ENCODE results near the gene GPR171. TPM values are rescaled to one million over a fixed set of nuclear protein-coding genes. Genes with fewer than 3 reads are reported as not detected.

The GPR171 gene
- total RNA-seq, 1 experiment from 2014 or later: not detected

GRCh38 chr3:151182349-151183079, 20.5 kb downstream of the GPR171 start:
- no peaks in the 10 kb centered on the region; the same call in 1 of the 2 replicates for H3K9me2 ChIP-seq (ENCODE audit: insufficient read depth)
- H3K4me1 ChIP-seq (replicated peaks; ENCODE audit: insufficient read depth): no peaks in the 10 kb centered on the region
- no peaks in the 10 kb centered on the region for H3K9me3 ChIP-seq (ENCODE audit: insufficient read depth, low read depth)
- ChIA-PET CTCF (no interaction called here), POLR2A (ENCODE audit: unreplicated experiment) (no interaction called here)
- no peak overlapping the region for H3K4me3 ChIP-seq
- H3K79me2 ChIP-seq (ENCODE audit: low read depth): no peaks in the 10 kb centered on the region
- no peak overlapping the region for H3K4me2 ChIP-seq
- H3K27me3 ChIP-seq (ENCODE audit: insufficient read depth, low read depth): no peaks in the 10 kb centered on the region
- no peak overlapping the region for H2AFZ ChIP-seq
- H4K20me1 ChIP-seq (ENCODE audit: insufficient read depth): no peaks in the 10 kb centered on the region
- TF ChIP-seq CTCF (conservative IDR thresholded peaks at IDR 0.05) (no peak), EZH2 (IDR thresholded peaks at IDR 0.05; ENCODE audit: low read depth) (no peak)
- no peaks in the 10 kb centered on the region for H3F3A ChIP-seq (ENCODE audit: insufficient read depth, low read depth)
- intact Hi-C loops (cut with micrococcal nuclease; ENCODE audit: unreplicated experiment): no loop called here
- BruUV-seq (replicated peaks): no TSS peak
- no peak overlapping the region for H3K27ac ChIP-seq
- no peaks in the 10 kb centered on the region for H3K36me3 ChIP-seq (ENCODE audit: low read depth)
- no peak for DNase-seq

GRCh38 chr3:151178208-151178845, 24.7 kb downstream of the GPR171 start:
- ChIA-PET CTCF (interaction anchor here (0.5 to 0.6 kb wide), 2 partner anchors 45 to 149 kb away, joined by 5 to 7 read pairs; no protein-coding TSS in a partner anchor), POLR2A (ENCODE audit: unreplicated experiment) (interaction anchor here (0.6 kb wide), 1 partner anchor 285 kb away, joined by 7 read pairs; no protein-coding TSS in a partner anchor)
- no TSS peak for BruUV-seq (replicated peaks)
- DNase-seq: no peak
- no peak overlapping the region for H3K4me2 ChIP-seq
- H3K27me3 ChIP-seq (ENCODE audit: insufficient read depth, low read depth): no peaks in the 10 kb centered on the region
- H3K4me1 ChIP-seq (replicated peaks; ENCODE audit: insufficient read depth): no peaks in the 10 kb centered on the region
- H2AFZ ChIP-seq: no peak overlapping the region
- intact Hi-C loops (cut with micrococcal nuclease; ENCODE audit: unreplicated experiment): no loop called here
- H3K9me2 ChIP-seq (ENCODE audit: insufficient read depth): no peaks in the 10 kb centered on the region; the same call in 1 of the 2 replicates
- H3K79me2 ChIP-seq (ENCODE audit: low read depth): no peaks in the 10 kb centered on the region
- no peaks in the 10 kb centered on the region for H3K9me3 ChIP-seq (ENCODE audit: insufficient read depth, low read depth)
- no peak for TF ChIP-seq CTCF (conservative IDR thresholded peaks at IDR 0.05)
- no peak for TF ChIP-seq EZH2 (IDR thresholded peaks at IDR 0.05; ENCODE audit: low read depth)
- H3K4me3 ChIP-seq: no peak overlapping the region
- no peaks in the 10 kb centered on the region for H4K20me1 ChIP-seq (ENCODE audit: insufficient read depth)
- no peak overlapping the region for H3K27ac ChIP-seq
- no peaks in the 10 kb centered on the region for H3K36me3 ChIP-seq (ENCODE audit: low read depth)
- H3F3A ChIP-seq (ENCODE audit: insufficient read depth, low read depth): no peaks in the 10 kb centered on the region

GRCh38 chr3:151175952-151176351, 27.1 kb downstream of the GPR171 start:
- no peaks in the 10 kb centered on the region for H4K20me1 ChIP-seq (ENCODE audit: insufficient read depth)
- DNase-seq: no peak
- POLR2A ChIA-PET (ENCODE audit: unreplicated experiment): no interaction called here
- H3K4me3 ChIP-seq: no peak overlapping the region
- H3K4me1 ChIP-seq (replicated peaks; ENCODE audit: insufficient read depth): no peaks in the 10 kb centered on the region
- BruUV-seq (replicated peaks): no TSS peak
- no peaks in the 10 kb centered on the region for H3K27me3 ChIP-seq (ENCODE audit: insufficient read depth, low read depth)
- H3K9me2 ChIP-seq (ENCODE audit: insufficient read depth): no peaks in the 10 kb centered on the region; the same call in 1 of the 2 replicates
- no peaks in the 10 kb centered on the region for H3K36me3 ChIP-seq (ENCODE audit: low read depth)
- H3K27ac ChIP-seq: no peak overlapping the region
- CTCF ChIA-PET: no interaction called here
- intact Hi-C loops (cut with micrococcal nuclease; ENCODE audit: unreplicated experiment): no loop called here
- no peak for TF ChIP-seq CTCF (conservative IDR thresholded peaks at IDR 0.05)
- TF ChIP-seq EZH2 (IDR thresholded peaks at IDR 0.05; ENCODE audit: low read depth): no peak
- no peak overlapping the region for H3K4me2 ChIP-seq
- no peaks in the 10 kb centered on the region for H3F3A ChIP-seq (ENCODE audit: insufficient read depth, low read depth)
- H2AFZ ChIP-seq: no peak overlapping the region
- no peaks in the 10 kb centered on the region for H3K79me2 ChIP-seq (ENCODE audit: low read depth)
- H3K9me3 ChIP-seq (ENCODE audit: insufficient read depth, low read depth): no peaks in the 10 kb centered on the region
